NCI-H187 treated with DMSO at 0.1 percent for 48 hours (cell line): ENCODE data around the gene GPR173.

ENCODE experiments used
- DNase-seq: peaks from one replicate; lab custom pipeline; 2025; lab: John Stamatoyannopoulos, UW

GPR173 gene

GRCh38 chrX:53048169-53049126, at the start of gene GPR173:
TSS of gene GPR173 (plus strand) at chrX:53048789. CDS start at chrX:53076622, 27,833 bp downstream.
- no peak for DNase-seq

GRCh38 chrX:53000447-53001135, 48.0 kb upstream of the GPR173 start:
- DNase-seq, result no peak

GRCh38 chrX:53001958-53002357, 46.6 kb upstream of the GPR173 start:
- DNase-seq, result no peak

GRCh38 chrX:53003111-53003510, 45.5 kb upstream of the GPR173 start:
- no peak for DNase-seq

- DNase-seq, result no peak
Measured at GRCh38 chrX:53004038-53004437, 44.6 kb upstream of the GPR173 start.

- no peak for DNase-seq
Measured at GRCh38 chrX:53004811-53005210, 43.8 kb upstream of the GPR173 start.

GRCh38 chrX:53005327-53005726, 43.3 kb upstream of the GPR173 start:
- DNase-seq, result no peak

- no peak for DNase-seq
Measured at GRCh38 chrX:53009032-53009431, 39.6 kb upstream of the GPR173 start.

GRCh38 chrX:53013291-53013690, 35.3 kb upstream of the GPR173 start:
- no peak for DNase-seq

- no peak for DNase-seq
Measured at GRCh38 chrX:53018627-53019026, 30.0 kb upstream of the GPR173 start.

- DNase-seq, result no peak
Measured at GRCh38 chrX:53022381-53022780, 26.2 kb upstream of the GPR173 start.

GRCh38 chrX:53028678-53029077, 19.9 kb upstream of the GPR173 start:
- no peak for DNase-seq

- no peak for DNase-seq
Measured at GRCh38 chrX:53031380-53031779, 17.2 kb upstream of the GPR173 start.

- no peak for DNase-seq
Measured at GRCh38 chrX:53036149-53036548, 12.4 kb upstream of the GPR173 start.

GRCh38 chrX:53039236-53039635, 9.4 kb upstream of the GPR173 start:
- DNase-seq, result no peak

- peak; percentile 20 for DNase-seq
Measured at GRCh38 chrX:53044995-53045394, 3.6 kb upstream of the GPR173 start.

- no peak for DNase-seq
Measured at GRCh38 chrX:53047228-53047627, 1.4 kb upstream of the GPR173 start.

- DNase-seq, result no peak
Measured at GRCh38 chrX:53049127-53049517, 533 bp downstream of the GPR173 start.

- DNase-seq, result no peak
Measured at GRCh38 chrX:53050841-53051240, 2.3 kb downstream of the GPR173 start.

- DNase-seq, result no peak
Measured at GRCh38 chrX:53055244-53055849, 6.8 kb downstream of the GPR173 start.

GRCh38 chrX:53056292-53056691, 7.7 kb downstream of the GPR173 start:
- no peak for DNase-seq

GRCh38 chrX:53065104-53065503, 16.5 kb downstream of the GPR173 start:
- no peak for DNase-seq

- no peak for DNase-seq
Measured at GRCh38 chrX:53071064-53071463, 22.5 kb downstream of the GPR173 start.
